Kidney glomerular epithelial cell (primary cell): Measurements from ENCODE around the gene NBEAL2.

ENCODE experiments used
- DNase-seq: peaks from one replicate; lab custom pipeline; 2025; lab: John Stamatoyannopoulos, UW

Gene NBEAL2

GRCh38 chr3:46987319-46987742 is 7.9 kb downstream of the NBEAL2 start:
- DNase-seq = no peak

GRCh38 chr3:46987743-46988401 is 8.4 kb downstream of the NBEAL2 start:
- no peak for DNase-seq

GRCh38 chr3:46988616-46989015 is 9.2 kb downstream of the NBEAL2 start:
- no peak for DNase-seq

- DNase-seq = no peak
These were observed 9.8 kb downstream of the NBEAL2 start for GRCh38 chr3:46989146-46989810.

GRCh38 chr3:46990573-46991374 is 11.3 kb downstream of the NBEAL2 start:
- DNase-seq = no peak

- DNase-seq = no peak
These were observed 12.1 kb downstream of the NBEAL2 start for GRCh38 chr3:46991406-46992165.

GRCh38 chr3:46992231-46992630 is 12.8 kb downstream of the NBEAL2 start:
- DNase-seq = no peak

- DNase-seq = no peak
These were observed 13.8 kb downstream of the NBEAL2 start for GRCh38 chr3:46993292-46993691.

- no peak for DNase-seq
These were observed 14.5 kb downstream of the NBEAL2 start for GRCh38 chr3:46993986-46994385.

GRCh38 chr3:46994801-46995731 is 15.6 kb downstream of the NBEAL2 start:
- DNase-seq = no peak

- DNase-seq = no peak
These were observed 16.6 kb downstream of the NBEAL2 start for GRCh38 chr3:46995901-46996562.

GRCh38 chr3:46996689-46997452 is 17.4 kb downstream of the NBEAL2 start:
- DNase-seq = no peak

GRCh38 chr3:46997453-46998091 is 18.1 kb downstream of the NBEAL2 start:
- DNase-seq = no peak

- no peak for DNase-seq
These were observed 18.8 kb downstream of the NBEAL2 start for GRCh38 chr3:46998121-46998851.

- DNase-seq = no peak
These were observed 19.5 kb downstream of the NBEAL2 start for GRCh38 chr3:46998852-46999515.

GRCh38 chr3:46999516-47000197 is 20.2 kb downstream of the NBEAL2 start:
- no peak for DNase-seq

- no peak for DNase-seq
These were observed 20.8 kb downstream of the NBEAL2 start for GRCh38 chr3:47000198-47000815.
